IPS-15b (cell line): Measurements from ENCODE around the gene HDAC7.

Source experiments
- H3K27me3 ChIP-seq: one replicate; pipeline ENCODE4 v1.6.1; 2013; ENCODE audit warnings: low read length; ENCODE audit not compliant: control insufficient read depth, insufficient read depth
- H3K36me3 ChIP-seq: one replicate; pipeline ENCODE4 v1.6.1; 2013; ENCODE audit warnings: low read length; ENCODE audit not compliant: control insufficient read depth, insufficient read depth
- H3K4me1 ChIP-seq: one replicate; pipeline ENCODE4 v1.6.1; 2013; ENCODE audit warnings: mild to moderate bottlenecking, low read length; ENCODE audit not compliant: control insufficient read depth, insufficient read depth
- H3K4me3 ChIP-seq: one replicate; pipeline ENCODE4 v1.5.1; 2013; ENCODE audit warnings: low read depth, low read length
- H3K9ac ChIP-seq: one replicate; pipeline ENCODE4 v1.6.1; 2013; ENCODE audit warnings: low read depth, mild to moderate bottlenecking, low read length
- H3K9me3 ChIP-seq: one replicate; pipeline ENCODE4 v1.6.1; 2013; ENCODE audit warnings: mild to moderate bottlenecking, low read length; ENCODE audit not compliant: control insufficient read depth, insufficient read depth

Gene HDAC7

GRCh38 chr12:47786662-47787280 is 32.9 kb downstream of the HDAC7 start:
- Histone ChIP-seq H3K27me3 (no peaks in the 10 kb centered on the region), H3K9ac (no peak overlapping the region), H3K4me1 (no peaks in the 10 kb centered on the region), H3K36me3 (peaks cover 60% of the 10 kb centered on the region), H3K4me3 (no peak overlapping the region), H3K9me3 (no peaks in the 10 kb centered on the region)

DNA sequence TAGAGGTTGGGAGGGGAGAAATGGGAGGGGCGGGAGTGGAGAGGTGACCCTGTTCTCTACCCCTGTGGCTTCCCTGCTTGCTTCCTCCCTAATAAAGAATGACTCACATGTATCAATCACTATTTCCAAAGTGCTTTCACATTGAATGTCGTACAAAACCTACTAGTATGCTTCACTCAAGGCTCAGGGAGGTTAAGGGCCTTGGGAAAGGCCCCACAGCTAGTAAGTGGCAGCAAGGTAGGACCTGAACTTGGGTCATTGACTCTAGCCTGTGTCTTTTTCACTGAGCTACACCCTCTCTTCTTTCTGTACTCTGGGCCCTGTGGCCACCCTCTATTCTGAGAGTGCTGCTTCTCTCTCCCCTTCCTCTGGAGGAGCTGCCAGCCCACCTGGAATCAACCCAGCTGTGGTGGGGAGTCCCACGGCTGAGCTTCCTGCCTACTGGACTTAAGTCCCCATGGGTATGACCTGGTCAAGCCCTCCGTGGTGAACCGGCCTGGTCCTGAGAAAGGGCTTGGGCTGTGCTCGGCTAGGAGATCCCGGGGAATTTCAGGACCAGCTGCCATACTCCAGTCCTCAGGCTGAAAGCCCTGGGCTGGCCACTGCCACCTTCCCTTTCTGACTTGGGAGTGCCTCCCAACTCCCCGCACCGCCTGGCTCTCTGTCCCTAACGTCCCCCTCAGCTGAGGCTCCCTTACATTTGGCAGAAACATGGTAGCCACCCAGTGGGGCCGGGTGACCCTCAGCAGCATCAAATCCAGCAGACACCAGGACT is 33.6 kb downstream of the HDAC7 start:
- Histone ChIP-seq H3K9me3 (no peaks in the 10 kb centered on the region), H3K4me1 (no peaks in the 10 kb centered on the region), H3K36me3 (peaks cover 56% of the 10 kb centered on the region), H3K27me3 (no peaks in the 10 kb centered on the region), H3K9ac (no peak overlapping the region), H3K4me3 (no peak overlapping the region)

GRCh38 chr12:47785036-47785886 is 34.4 kb downstream of the HDAC7 start:
- no peaks in the 10 kb centered on the region for H3K9me3 ChIP-seq
- H3K36me3 ChIP-seq = peaks cover 49% of the 10 kb centered on the region
- H3K4me3 ChIP-seq = no peak overlapping the region
- H3K27me3 ChIP-seq = no peaks in the 10 kb centered on the region
- H3K4me1 ChIP-seq = no peaks in the 10 kb centered on the region
- H3K9ac ChIP-seq = no peak overlapping the region

- Histone ChIP-seq H3K9me3 (no peaks in the 10 kb centered on the region), H3K4me3 (no peak overlapping the region), H3K9ac (no peak overlapping the region), H3K36me3 (peaks cover 42% of the 10 kb centered on the region), H3K27me3 (no peaks in the 10 kb centered on the region), H3K4me1 (peaks cover 5% of the 10 kb centered on the region)
Measured at GRCh38 chr12:47783821-47784819, 35.6 kb downstream of the HDAC7 start.

DNA sequence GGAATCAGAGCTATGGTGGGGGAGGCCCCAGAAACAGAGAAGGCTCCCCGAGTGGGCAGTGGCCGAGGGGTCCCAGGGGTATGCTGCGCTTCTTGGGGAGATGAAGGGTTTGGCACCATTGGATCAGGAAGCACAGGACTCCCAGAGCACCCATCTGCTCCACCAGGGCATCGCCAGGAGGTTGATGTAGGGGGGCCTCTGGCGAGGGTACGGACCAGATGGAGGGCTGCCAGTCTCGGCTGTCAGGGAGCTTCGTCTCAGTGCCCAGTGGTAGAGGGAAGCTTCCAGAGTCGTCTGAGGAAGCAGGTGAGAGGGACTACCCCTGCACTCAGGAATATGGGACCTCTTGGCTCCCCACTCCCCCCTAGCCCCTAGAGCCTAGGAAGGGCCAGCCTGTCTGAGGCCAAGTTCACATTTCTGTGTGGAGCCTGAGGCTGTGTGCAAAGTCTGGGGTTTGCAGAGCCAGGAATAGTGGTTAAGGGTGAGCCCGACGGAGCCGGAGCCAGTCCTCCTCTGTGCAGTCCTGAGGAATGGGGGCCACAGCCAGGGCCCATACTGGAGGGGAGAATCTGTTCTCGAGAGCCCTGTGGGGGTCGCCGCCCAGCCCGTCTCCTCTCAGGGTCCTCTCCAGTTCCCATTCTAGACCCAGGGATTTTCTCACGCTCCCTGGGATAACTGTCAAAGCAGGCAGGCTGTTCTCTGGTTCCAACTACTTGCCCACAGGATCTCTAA is 36.5 kb downstream of the HDAC7 start:
- Histone ChIP-seq H3K36me3 (peaks cover 36% of the 10 kb centered on the region), H3K4me3 (no peak overlapping the region), H3K9ac (no peak overlapping the region), H3K27me3 (no peaks in the 10 kb centered on the region), H3K4me1 (peaks cover 14% of the 10 kb centered on the region), H3K9me3 (no peaks in the 10 kb centered on the region)

GRCh38 chr12:47782372-47782770 is 37.3 kb downstream of the HDAC7 start:
- no peaks in the 10 kb centered on the region for H3K27me3 ChIP-seq
- no peak overlapping the region for H3K9ac ChIP-seq
- peaks cover 27% of the 10 kb centered on the region for H3K36me3 ChIP-seq
- H3K4me3 ChIP-seq = no peak overlapping the region
- H3K4me1 ChIP-seq = peaks cover 19% of the 10 kb centered on the region
- H3K9me3 ChIP-seq = no peaks in the 10 kb centered on the region

- Histone ChIP-seq H3K36me3 (peaks cover 22% of the 10 kb centered on the region), H3K9ac (no peak overlapping the region), H3K4me1 (peaks cover 19% of the 10 kb centered on the region), H3K27me3 (no peaks in the 10 kb centered on the region), H3K4me3 (no peak overlapping the region), H3K9me3 (no peaks in the 10 kb centered on the region)
Measured at GRCh38 chr12:47781479-47782371, 38.0 kb downstream of the HDAC7 start.

GRCh38 chr12:47779943-47780504 is 39.7 kb downstream of the HDAC7 start:
- no peaks in the 10 kb centered on the region for H3K27me3 ChIP-seq
- no peaks in the 10 kb centered on the region for H3K9me3 ChIP-seq
- no peak overlapping the region for H3K9ac ChIP-seq

GRCh38 chr12:47779301-47779942 is 40.3 kb downstream of the HDAC7 start:
- peaks cover 19% of the 10 kb centered on the region for H3K4me1 ChIP-seq
- peak overlapping the region; percentile 35 for H3K4me3 ChIP-seq
- H3K9me3 ChIP-seq = no peaks in the 10 kb centered on the region
- H3K36me3 ChIP-seq = peaks cover 5% of the 10 kb centered on the region
- H3K27me3 ChIP-seq = peaks cover 3% of the 10 kb centered on the region
- no peak overlapping the region for H3K9ac ChIP-seq

More at GRCh38 chr12:47779943-47780504, 39.7 kb downstream of the HDAC7 start:
- peaks cover 19% of the 10 kb centered on the region for H3K4me1 ChIP-seq
- no peak overlapping the region for H3K4me3 ChIP-seq
- H3K36me3 ChIP-seq = peaks cover 11% of the 10 kb centered on the region
